ENCODE data around the gene KIAA0232. TPM values are rescaled to one million over a fixed set of nuclear protein-coding genes. Genes with fewer than 3 reads are reported as not detected.

The KIAA0232 gene
- total and polyA plus RNA-seq, 2 of the 8 experiments (the other 6 are each of a cell fraction or from before 2014, with no cell fraction given), result 5.6 to 23.3 TPM

DNA sequence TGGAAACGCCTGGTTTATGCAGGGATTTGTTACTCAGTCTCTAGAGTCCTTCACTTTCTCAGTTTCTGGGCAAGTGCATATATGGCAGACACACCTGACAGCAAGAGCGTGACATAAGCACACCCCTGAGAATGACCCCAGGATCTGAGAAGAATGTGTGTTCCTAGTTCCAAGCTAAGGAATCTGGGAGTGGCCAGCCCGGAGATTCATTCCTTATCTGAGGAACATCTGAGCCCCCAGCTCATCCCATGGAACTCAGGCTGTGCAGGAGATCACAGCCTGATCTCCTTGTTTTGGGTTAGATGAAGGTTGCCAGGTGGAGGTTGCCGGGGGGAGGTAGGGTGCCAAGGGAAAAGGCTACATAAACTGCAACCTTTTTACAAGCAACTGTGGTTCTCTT is 23.8 kb upstream of the KIAA0232 start:
- H2AK5ac ChIP-seq (ENCODE audit: low read depth, low read length), result no peak overlapping the region
- H3K4me1 ChIP-seq (replicated peaks in 1 of 4; ENCODE audit: control insufficient read depth in 3 of 4, insufficient read depth in 4 of 4, low read length in 3 of 4), result no peaks in the 10 kb centered on the region
- no peak overlapping the region for H3K23ac ChIP-seq (ENCODE audit: insufficient read length)
- ChIA-PET CTCF (ENCODE audit: partially characterized antibody) (interaction anchor here (1.0 to 2.9 kb wide), 4 partner anchors 8 to 115 kb away, joined by 3 to 10 read pairs (median 6); no protein-coding TSS in a partner anchor), POLR2A (ENCODE audit: partially characterized antibody) (no interaction called here)
- no peak for DNase-seq (ENCODE audit: low read depth in 1 of 2, low spot score in 2 of 2)
- TF ChIP-seq USF2 (IDR thresholded peaks at IDR 0.05; ENCODE audit: low read length), result no peak
- no peak for TF ChIP-seq SIN3A (conservative IDR thresholded peaks at IDR 0.05 in 1 of 2, IDR thresholded peaks at IDR 0.05 in 1 of 2; ENCODE audit: low read depth in 1 of 2, low read length in 2 of 2)
- no peak for TF ChIP-seq SP4 (IDR thresholded peaks at IDR 0.05; ENCODE audit: low read length)
- no peak for TF ChIP-seq JUN (IDR thresholded peaks at IDR 0.05; ENCODE audit: low read depth, low read length)
- no peak for TF ChIP-seq RNF2 (IDR thresholded peaks at IDR 0.05; ENCODE audit: borderline replicate concordance, low read depth, low read length, missing control alignments, poor library complexity, severe bottlenecking)
- no peak for TF ChIP-seq MAX (IDR thresholded peaks at IDR 0.05)
- no peak for TF ChIP-seq TCF12 (IDR thresholded peaks at IDR 0.05; ENCODE audit: low read depth, low read length)
- no peak for TF ChIP-seq SP2 (IDR thresholded peaks at IDR 0.05; ENCODE audit: low read length)
- H2BK15ac ChIP-seq (ENCODE audit: low read length), result no peak overlapping the region
- no peak overlapping the region for H4K91ac ChIP-seq (replicated peaks; ENCODE audit: insufficient read length, low read length)
- H3K4me3 ChIP-seq (ENCODE audit: extremely low read depth in 1 of 4, insufficient read depth in 2 of 4, low read depth in 3 of 4, low read length in 4 of 4), result no peak overlapping the region
- no peak overlapping the region for H3K9ac ChIP-seq (replicated peaks in 1 of 4; ENCODE audit: extremely low read depth in 1 of 4, low read depth in 3 of 4, low read length in 3 of 4)
- H3K56ac ChIP-seq (replicated peaks; ENCODE audit: insufficient read length, low read depth, low read length), result no peak overlapping the region
- H3K27ac ChIP-seq (ENCODE audit: low read depth, low read length), result no peak overlapping the region
- H3K79me2 ChIP-seq (ENCODE audit: control insufficient read depth in 1 of 2, insufficient read depth in 2 of 2, low read length in 2 of 2), result no peaks in the 10 kb centered on the region
- no peak overlapping the region for H3K4ac ChIP-seq (replicated peaks; ENCODE audit: insufficient read length, low read depth, low read length)
- 86% methylated on average over 4 of the region's 4 CpGs; no CpG with 5 or more reads in 1 of the 2 experiments for WGBS, 2 experiments (ENCODE audit: extremely low coverage in 1 of 2, insufficient coverage in 1 of 2, insufficient read length in 1 of 2, insufficient replicate concordance in 2 of 2, low coverage in 1 of 2, low lambda C conversion rate in 2 of 2, missing lambda C conversion rate in 1 of 2)
- peaks cover 0 to 2% of the 10 kb centered on the region in 2 experiments; a peak in 2 of 4 replicates for H3K9me3 ChIP-seq (ENCODE audit: insufficient read depth in 2 of 2, low read depth in 1 of 2, low read length in 1 of 2)
- FAIRE-seq, result no peak
- no peaks in the 10 kb centered on the region for H3K23me2 ChIP-seq (ENCODE audit: low read depth, low read length)
- no peak overlapping the region for H4K5ac ChIP-seq (ENCODE audit: insufficient read length, low read depth, low read length)
- no peak overlapping the region for H3K4me2 ChIP-seq (ENCODE audit: insufficient read depth in 1 of 2, low read depth in 2 of 2, low read length in 2 of 2)
- H2BK120ac ChIP-seq (replicated peaks; ENCODE audit: low read depth, low read length), result no peak overlapping the region
- H2BK12ac ChIP-seq (ENCODE audit: low read depth, low read length), result no peak overlapping the region
- H3K27me3 ChIP-seq (replicated peaks in 1 of 4; ENCODE audit: control insufficient read depth in 3 of 4, extremely low read depth in 1 of 4, insufficient read depth in 3 of 4, low read length in 3 of 4), result no peaks in the 10 kb centered on the region
- no peak overlapping the region for H2AFZ ChIP-seq (ENCODE audit: low read length)
- H3K14ac ChIP-seq (ENCODE audit: insufficient read length), result no peak overlapping the region
- H2BK20ac ChIP-seq (ENCODE audit: low read length), result no peak overlapping the region
- H3K79me1 ChIP-seq (ENCODE audit: low read depth, low read length), result no peaks in the 10 kb centered on the region
- no peaks in the 10 kb centered on the region for H4K20me1 ChIP-seq (replicated peaks in 1 of 2; ENCODE audit: control insufficient read depth in 1 of 2, insufficient read depth in 2 of 2, low read length in 2 of 2)
- H2BK5ac ChIP-seq (ENCODE audit: low read depth, low read length), result no peak overlapping the region
- H3K36me3 ChIP-seq (ENCODE audit: control insufficient read depth in 2 of 4, insufficient read depth in 4 of 4, low read length in 3 of 4), result no peaks in the 10 kb centered on the region
- no peak overlapping the region for H3K18ac ChIP-seq (ENCODE audit: extremely low read depth, low read length)
- no peak overlapping the region for H4K8ac ChIP-seq (ENCODE audit: extremely low read depth, insufficient read depth, low read length)

All from H1 (cell line).